H1 (cell line): ENCODE data around the gene IFNK. TPM values are rescaled to one million over a fixed set of nuclear protein-coding genes. Genes with fewer than 3 reads are reported as not detected.

Experiments used
- CTCF ChIA-PET: fragments of 300-600 bp; sonication (Branson Sonifier 250); formaldehyde crosslinking; loops from one replicate; lab custom pipeline; 2021; ENCODE audit not compliant: partially characterized antibody; lab: Charles Lee
- POLR2A ChIA-PET: fragments of 300-600 bp; sonication (Branson Sonifier 250); formaldehyde crosslinking; loops from one replicate; lab custom pipeline; 2021; ENCODE audit warnings: inconsistent platforms; ENCODE audit not compliant: partially characterized antibody; lab: Charles Lee
- DNase-seq, 2 experiments: peaks; one replicate each; pipeline versions ENCODE4 v3.0.0 to v3.0.0-alpha.2; 2010 to 2022; ENCODE audit warnings: low spot score in 2 of 2, low read depth in 1 of 2, mixed read lengths in 1 of 2
- FAIRE-seq: peaks from 2 replicates; lab custom pipeline; 2011; peaks lifted over from hg19 to GRCh38; lab: Jason Lieb, UNC
- H2AFZ ChIP-seq: 2 replicates; pipeline ENCODE4 v1.8.1; 2012; ENCODE audit warnings: low read length, inconsistent platforms
- H2AK5ac ChIP-seq: 2 replicates; pipeline ENCODE4 v1.6.1; 2013; ENCODE audit warnings: low read depth, low read length
- H2BK120ac ChIP-seq: replicated peaks from 2 replicates; pipeline ENCODE3; 2013; ENCODE audit warnings: low read depth, low read length, inconsistent platforms
- H2BK12ac ChIP-seq: 2 replicates; pipeline ENCODE4 v1.6.1; 2013; ENCODE audit warnings: low read depth, low read length
- H2BK15ac ChIP-seq: 2 replicates; pipeline ENCODE4 v1.6.1; 2013; ENCODE audit warnings: low read length
- H2BK20ac ChIP-seq: 2 replicates; pipeline ENCODE4 v1.6.1; 2013; ENCODE audit warnings: low read length
- H2BK5ac ChIP-seq: 2 replicates; pipeline ENCODE4 v1.6.1; 2013; ENCODE audit warnings: low read depth, low read length
- H3K14ac ChIP-seq: 2 replicates; pipeline ENCODE4 v1.6.1; 2013; ENCODE audit warnings: inconsistent platforms; ENCODE audit not compliant: insufficient read length
- H3K18ac ChIP-seq: 2 replicates; pipeline ENCODE4 v1.6.1; 2013; ENCODE audit warnings: low read length; ENCODE audit errors: extremely low read depth
- H3K23ac ChIP-seq: 2 replicates; pipeline ENCODE4 v1.6.1; 2013; ENCODE audit warnings: inconsistent platforms; ENCODE audit not compliant: insufficient read length
- H3K23me2 ChIP-seq: 2 replicates; pipeline ENCODE4 v1.6.1; 2013; ENCODE audit warnings: low read depth, low read length
- H3K27ac ChIP-seq: 2 replicates; pipeline ENCODE4 v1.6.1; 2011; ENCODE audit warnings: low read depth, low read length, inconsistent platforms
- H3K27me3 ChIP-seq, 4 experiments: replicated peaks in 1 of 4; 1 replicate in 1 of 4; 2 replicates in 3 of 4; pipeline versions ENCODE4 v1.6.1 to v1.8.1; 2011 to 2013; ENCODE audit warnings: low read length in 3 of 4, mild to moderate bottlenecking in 3 of 4, inconsistent platforms in 2 of 4, mixed read lengths in 2 of 4, moderate library complexity in 1 of 4; ENCODE audit not compliant: control insufficient read depth in 3 of 4, insufficient read depth in 3 of 4; ENCODE audit errors: extremely low read depth in 1 of 4
- H3K36me3 ChIP-seq, 4 experiments: 2 replicates each; pipeline versions ENCODE4 v1.6.1 to v1.8.1; 2011 to 2013; ENCODE audit warnings: mild to moderate bottlenecking in 4 of 4, low read length in 3 of 4, moderate library complexity in 2 of 4, control low read depth in 1 of 4, inconsistent platforms in 1 of 4; ENCODE audit not compliant: insufficient read depth in 4 of 4, control insufficient read depth in 2 of 4
- H3K4ac ChIP-seq: replicated peaks from 2 replicates; pipeline ENCODE3; 2013; ENCODE audit warnings: low read length, low read depth, mixed read lengths, inconsistent platforms; ENCODE audit not compliant: insufficient read length
- H3K4me1 ChIP-seq, 4 experiments: replicated peaks in 1 of 4; 1 replicate in 1 of 4; 2 replicates in 3 of 4; pipeline versions ENCODE4 v1.6.1 to v1.8.1; 2011 to 2013; ENCODE audit warnings: low read length in 3 of 4, inconsistent platforms in 2 of 4, mixed read lengths in 1 of 4; ENCODE audit not compliant: insufficient read depth in 4 of 4, control insufficient read depth in 3 of 4
- H3K4me2 ChIP-seq, 2 experiments: 2 replicates each; pipeline versions ENCODE4 v1.6.1 to v1.8.1; 2011 to 2013; ENCODE audit warnings: low read depth in 2 of 2, low read length in 2 of 2, control low read depth in 1 of 2, inconsistent platforms in 1 of 2, mild to moderate bottlenecking in 1 of 2; ENCODE audit not compliant: insufficient read depth in 1 of 2
- H3K4me3 ChIP-seq, 4 experiments: fragments of 200-600, 300-600 bp in 1 of 4; sonication (generic), shearing (Covaris generic), sonication (Bioruptor Twin) in 1 of 4; 2 replicates each; pipeline versions ENCODE4 v1.5.1 to v1.8.1; 2011 to 2016; ENCODE audit warnings: low read length in 4 of 4, low read depth in 3 of 4, control low read depth in 2 of 4, inconsistent platforms in 2 of 4, mild to moderate bottlenecking in 2 of 4, mixed read lengths in 1 of 4, moderate library complexity in 1 of 4; ENCODE audit not compliant: insufficient read depth in 2 of 4; ENCODE audit errors: extremely low read depth in 1 of 4
- H3K56ac ChIP-seq: replicated peaks from 2 replicates; pipeline ENCODE3; 2013; ENCODE audit warnings: low read depth, mild to moderate bottlenecking, mixed read lengths, low read length, inconsistent platforms; ENCODE audit not compliant: insufficient read length
- H3K79me1 ChIP-seq: 2 replicates; pipeline ENCODE4 v1.6.1; 2013; ENCODE audit warnings: low read depth, low read length, control low read depth
- H3K79me2 ChIP-seq, 2 experiments: 2 replicates each; pipeline versions ENCODE4 v1.6.1 to v1.8.1; 2012 to 2013; ENCODE audit warnings: low read length in 2 of 2, mild to moderate bottlenecking in 2 of 2, inconsistent platforms in 1 of 2; ENCODE audit not compliant: insufficient read depth in 2 of 2, control insufficient read depth in 1 of 2
- H3K9ac ChIP-seq, 4 experiments: replicated peaks in 1 of 4; 1 replicate in 1 of 4; 2 replicates in 3 of 4; pipeline versions ENCODE4 v1.6.1 to v1.8.1; 2011 to 2013; ENCODE audit warnings: low read depth in 3 of 4, low read length in 3 of 4, control low read depth in 2 of 4, mild to moderate bottlenecking in 2 of 4, moderate library complexity in 2 of 4, inconsistent platforms in 1 of 4; ENCODE audit errors: extremely low read depth in 1 of 4
- H3K9me3 ChIP-seq, 2 experiments: 2 replicates each; pipeline versions ENCODE4 v1.6.1 to v1.8.1; 2012 to 2013; ENCODE audit warnings: mild to moderate bottlenecking in 2 of 2, moderate library complexity in 2 of 2, control low read depth in 1 of 2, inconsistent platforms in 1 of 2, low read depth in 1 of 2, low read length in 1 of 2, mixed read lengths in 1 of 2; ENCODE audit not compliant: insufficient read depth in 2 of 2
- H4K20me1 ChIP-seq, 2 experiments: replicated peaks in 1 of 2; 2 replicates each; pipeline versions ENCODE3 to v1.8.1; 2011 to 2013; ENCODE audit warnings: inconsistent platforms in 2 of 2, low read length in 2 of 2, mild to moderate bottlenecking in 1 of 2; ENCODE audit not compliant: insufficient read depth in 2 of 2, control insufficient read depth in 1 of 2
- H4K5ac ChIP-seq: 2 replicates; pipeline ENCODE4 v1.6.1; 2013; ENCODE audit warnings: low read length, low read depth, mixed read lengths, inconsistent platforms; ENCODE audit not compliant: insufficient read length
- H4K8ac ChIP-seq: 2 replicates; pipeline ENCODE4 v1.8.0; 2013; ENCODE audit warnings: mild to moderate bottlenecking, moderate library complexity, low read length, inconsistent platforms; ENCODE audit not compliant: insufficient read depth; ENCODE audit errors: extremely low read depth
- H4K91ac ChIP-seq: replicated peaks from 2 replicates; pipeline ENCODE3; 2013; ENCODE audit warnings: low read length, mixed read lengths, inconsistent platforms; ENCODE audit not compliant: insufficient read length
- ATF3 ChIP-seq: IDR thresholded peaks from 2 replicates; pipeline ENCODE4 v1.6.1; 2011; ENCODE audit warnings: low read depth, mild to moderate bottlenecking, low read length; ENCODE audit not compliant: insufficient read depth
- CBX8 ChIP-seq: fragments of 300-800, 300-1000 bp; sonication (generic); IDR thresholded peaks from 2 replicates; pipeline ENCODE4 v1.7.1; 2016; ENCODE audit warnings: low read depth, low read length, borderline replicate concordance
- CREB1 ChIP-seq: IDR thresholded peaks from 2 replicates; pipeline ENCODE4 v1.6.1; 2012; ENCODE audit warnings: inconsistent platforms
- CTBP2 ChIP-seq: IDR thresholded peaks from 2 replicates; pipeline ENCODE4 v1.7.0; 2011; ENCODE audit warnings: borderline replicate concordance, mild to moderate bottlenecking, moderate library complexity, mixed read lengths, low read length; ENCODE audit not compliant: insufficient read depth, insufficient read length
- E2F6 ChIP-seq: IDR thresholded peaks from 2 replicates; pipeline ENCODE4 v1.6.1; 2012; ENCODE audit warnings: inconsistent platforms
- EGR1 ChIP-seq: IDR thresholded peaks from 2 replicates; pipeline ENCODE4 v1.6.1; 2011; ENCODE audit warnings: low read depth, low read length, borderline replicate concordance
- FOSL1 ChIP-seq: IDR thresholded peaks from 2 replicates; pipeline ENCODE4 v1.6.1; 2011; ENCODE audit warnings: mild to moderate bottlenecking, low read depth, low read length, moderate library complexity; ENCODE audit not compliant: insufficient read depth
- GTF2F1 ChIP-seq: IDR thresholded peaks from 2 replicates; pipeline ENCODE4 v1.6.1; 2012; ENCODE audit warnings: low read depth, low read length, improper control_type of control experiment, borderline replicate concordance
- JUND ChIP-seq: IDR thresholded peaks from 2 replicates; pipeline ENCODE4 v1.6.1; 2011; ENCODE audit warnings: mild to moderate bottlenecking, improper control_type of control experiment, low read length
- POLR2A ChIP-seq, 2 experiments: IDR thresholded peaks; 1 replicate in 1 of 2; 2 replicates in 1 of 2; pipeline ENCODE4 v1.6.1; 2011; ENCODE audit warnings: low read depth in 2 of 2, low read length in 2 of 2, mild to moderate bottlenecking in 2 of 2; ENCODE audit errors: control extremely low read depth in 1 of 2
- SAP30 ChIP-seq: fragments of 300-600 bp; sonication (generic); IDR thresholded peaks from 2 replicates; pipeline ENCODE4 v1.7.1; 2012; ENCODE audit warnings: low read length, moderate library complexity, mild to moderate bottlenecking, inconsistent platforms; ENCODE audit not compliant: insufficient read depth, insufficient replicate concordance
- TAF1 ChIP-seq: IDR thresholded peaks from 2 replicates; pipeline ENCODE4 v1.6.1; 2011; ENCODE audit warnings: mild to moderate bottlenecking, low read depth, low read length
- ZNF274 ChIP-seq: IDR thresholded peaks from 2 replicates; pipeline ENCODE4 v1.7.0; 2012; ENCODE audit warnings: low read length, borderline replicate concordance; ENCODE audit errors: extremely low read depth
- WGBS, 2 experiments: shearing (Covaris generic) in 1 of 2; methylation state at CpG; one replicate each; pipeline versions ENCODE4 v1.1.6 to v1.1.7; 2013 to 2015; ENCODE audit warnings: low lambda C conversion rate in 2 of 2, mixed read lengths in 2 of 2, inconsistent platforms in 1 of 2, low coverage in 1 of 2, missing lambda C conversion rate in 1 of 2; ENCODE audit not compliant: insufficient replicate concordance in 2 of 2, insufficient coverage in 1 of 2, insufficient read length in 1 of 2; ENCODE audit errors: extremely low coverage in 1 of 2, missing lambda C conversion rate in 1 of 2; 5-methylcytosine and 5-hydroxymethylcytosine counted together
- polyA plus RNA-seq, 7 experiments: library from polyadenylated mRNA; depleted of rRNA in 3 of 7; stranded (reverse) in 5 of 7; unstranded in 2 of 7; fragments of >200 nt in 5 of 7; fragments of 200-250 nt in 2 of 7; gene quantifications; 1 replicate in 5 of 7; 2 replicates in 1 of 7; 4 replicates in 1 of 7; pipeline versions ENCODE4 v1.2.1 to v1.2.3, GENCODE V29; 2011 to 2013; ENCODE audit warnings: missing spikeins in 2 of 7, mixed read lengths in 2 of 7
- total RNA-seq: library from RNA; stranded (reverse); fragmentation: NEBNext Ultra II Directional; extraction: Animal tissue kit (Norgen Biotek cat#: 25700); gene quantifications from 2 replicates; pipeline ENCODE4 v1.2.1, GENCODE V29; 2021

The IFNK gene
- total and polyA plus RNA-seq, 2 of the 8 experiments (the other 6 are each of a cell fraction or from before 2014, with no cell fraction given), result not detected

- Histone ChIP-seq H4K8ac (no peak overlapping the region), H2BK5ac (no peak overlapping the region), H3K23ac (no peak overlapping the region), H2BK12ac (no peak overlapping the region), H3K23me2 (no peaks in the 10 kb centered on the region), H3K36me3 (peaks cover 2 to 57% (median 12%) of the 10 kb centered on the region in 4 experiments; a peak in 7 of 8 replicates), H2AFZ (no peak overlapping the region), H3K18ac (no peak overlapping the region), H3K27ac (no peak overlapping the region), H2BK20ac (no peak overlapping the region), H2BK120ac (no peak overlapping the region), H3K4me2 (no peak overlapping the region), H4K91ac (no peak overlapping the region), H3K27me3 (no peaks in the 10 kb centered on the region), H3K9ac (no peak overlapping the region), H3K14ac (no peak overlapping the region), H2BK15ac (no peak overlapping the region), H3K4me1 (peaks cover 0 to 4% (median 0%) of the 10 kb centered on the region in 4 experiments; a peak in 1 of 7 replicates), H3K56ac (no peak overlapping the region), H4K20me1 (peaks cover 0 to 1% of the 10 kb centered on the region in 2 experiments), H3K9me3 (no peaks in the 10 kb centered on the region), H3K79me1 (no peaks in the 10 kb centered on the region), H3K4me3 (no peak overlapping the region), H4K5ac (no peak overlapping the region), H3K79me2 (no peaks in the 10 kb centered on the region), H3K4ac (no peak overlapping the region), H2AK5ac (no peak overlapping the region)
- CTCF ChIA-PET, result interaction anchor here (0.6 to 5.3 kb wide), 10 partner anchors 10 to 516 kb away, joined by 3 to 63 read pairs (median 3); no protein-coding TSS in a partner anchor
- FAIRE-seq, result no peak
- no peak for DNase-seq
- 95% methylated on average over 4 of the region's 4 CpGs; no CpG with 5 or more reads in 1 of the 2 experiments for WGBS, 2 experiments
- POLR2A ChIA-PET, result no interaction called here
- TF ChIP-seq SAP30 (no peak), JUND (no peak), GTF2F1 (no peak), POLR2A (IDR thresholded peaks at IDR 0.05; ENCODE audit: control extremely low read depth in 1 of 2, low read depth in 2 of 2, low read length in 2 of 2) (no peak), FOSL1 (no peak), ATF3 (no peak), CBX8 (no peak), ZNF274 (no peak), TAF1 (no peak), E2F6 (no peak), CTBP2 (no peak), EGR1 (no peak), CREB1 (no peak)
Measured at GRCh38 chr9:27549196-27549755, 25.2 kb downstream of the IFNK start.
